Activated CD8-positive, alpha-beta memory T cell treated with anti-CD3 and anti-CD28 coated beads, Interleukin-2, amount 50 U/mL, for 1 hour (primary cell): Measurements from ENCODE around the gene LLGL1.

Experiments
- DNase-seq: peaks from one replicate; pipeline ENCODE4 v3.0.0-alpha.2; 2020; ENCODE audit errors: extremely low read depth

LLGL1 gene

GRCh38 chr17:18225121-18225641, at the start of gene LLGL1:
TSS of gene LLGL1 (plus strand) at chr17:18225635. CDS start at chr17:18225683, 48 bp downstream.
- peak; percentile 81 for DNase-seq

GRCh38 chr17:18176176-18176575, 49.3 kb upstream of the LLGL1 start:
- no peak for DNase-seq

GRCh38 chr17:18177133-18177532, 48.3 kb upstream of the LLGL1 start:
- no peak for DNase-seq

GRCh38 chr17:18177722-18178121, 47.7 kb upstream of the LLGL1 start:
- no peak for DNase-seq

- no peak for DNase-seq
Observed at GRCh38 chr17:18179196-18179595, 46.2 kb upstream of the LLGL1 start.

GRCh38 chr17:18179804-18180203, 45.6 kb upstream of the LLGL1 start:
- DNase-seq, result no peak

- DNase-seq, result no peak
Observed at GRCh38 chr17:18181358-18181757, 44.1 kb upstream of the LLGL1 start.

GRCh38 chr17:18182110-18182977, 43.1 kb upstream of the LLGL1 start:
- no peak for DNase-seq

- DNase-seq, result no peak
Observed at GRCh38 chr17:18182978-18183333, 42.5 kb upstream of the LLGL1 start.

- peak; percentile 96 for DNase-seq
Observed at GRCh38 chr17:18183334-18184142, 41.9 kb upstream of the LLGL1 start, which contains the start of gene ALKBH5. TSS of gene ALKBH5 (plus strand) at chr17:18183828. CDS start at chr17:18184244, 416 bp downstream.

GRCh38 chr17:18184143-18185031, 41.0 kb upstream of the LLGL1 start:
- DNase-seq, result peak; percentile 55

- no peak for DNase-seq
Observed at GRCh38 chr17:18185391-18185790, 40.0 kb upstream of the LLGL1 start.

GRCh38 chr17:18185832-18186626, 39.4 kb upstream of the LLGL1 start:
- no peak for DNase-seq

- DNase-seq, result no peak
Observed at GRCh38 chr17:18186627-18186982, 38.8 kb upstream of the LLGL1 start.

GRCh38 chr17:18187226-18187625, 38.2 kb upstream of the LLGL1 start:
- DNase-seq, result no peak

- no peak for DNase-seq
Observed at GRCh38 chr17:18187821-18188761, 37.3 kb upstream of the LLGL1 start.

GRCh38 chr17:18190628-18191235, 34.7 kb upstream of the LLGL1 start:
- DNase-seq, result no peak

- DNase-seq, result no peak
Observed at GRCh38 chr17:18191236-18191667, 34.2 kb upstream of the LLGL1 start.

- no peak for DNase-seq
Observed at GRCh38 chr17:18191967-18192366, 33.5 kb upstream of the LLGL1 start.
